NCI-H82 (cell line): Measurements from ENCODE around the gene ALDH3A2.

Source experiments
- DNase-seq: peaks from one replicate; lab custom pipeline; 2025; lab: John Stamatoyannopoulos, UW

ALDH3A2 gene

DNA sequence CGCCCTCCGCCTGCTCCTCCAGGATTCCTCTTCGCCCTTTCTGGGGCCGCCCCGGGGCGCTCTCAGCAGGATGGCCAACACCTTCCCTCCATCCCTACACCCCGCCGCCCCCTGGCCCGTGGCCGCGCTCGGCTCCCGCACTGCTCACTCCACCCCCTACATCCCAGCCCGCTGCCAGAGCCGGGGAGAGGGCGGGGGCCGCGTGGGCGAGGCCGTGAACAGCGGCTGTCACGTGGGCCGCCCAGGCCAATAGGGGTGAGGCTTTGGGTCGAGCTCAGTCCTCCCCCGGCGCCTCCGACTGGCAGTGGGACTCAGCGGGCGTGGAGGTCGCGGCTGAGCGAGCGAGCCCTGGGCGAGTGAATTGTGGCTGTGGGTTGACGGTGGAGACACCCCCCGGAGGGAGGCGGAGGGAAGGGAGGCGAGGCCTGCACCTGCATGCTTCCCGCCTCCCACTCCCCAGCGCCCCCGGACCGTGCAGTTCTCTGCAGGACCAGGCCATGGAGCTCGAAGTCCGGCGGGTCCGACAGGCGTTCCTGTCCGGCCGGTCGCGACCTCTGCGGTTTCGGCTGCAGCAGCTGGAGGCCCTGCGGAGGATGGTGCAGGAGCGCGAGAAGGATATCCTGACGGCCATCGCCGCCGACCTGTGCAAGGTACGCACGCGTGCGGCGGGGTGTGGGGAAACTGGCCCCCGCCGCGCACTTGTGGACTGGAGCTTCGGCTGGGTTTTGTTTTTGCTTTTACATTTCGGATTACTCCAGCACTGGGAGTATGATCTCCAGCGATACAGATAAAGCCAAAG, at the start of gene ALDH3A2:
Gene ALDH3A2, plus strand, starts transcription at position 277 of the 799 bp plus-strand sequence. Its CDS starts 221 bp downstream, at position 498.
- DNase-seq = peak; percentile 99

DNA sequence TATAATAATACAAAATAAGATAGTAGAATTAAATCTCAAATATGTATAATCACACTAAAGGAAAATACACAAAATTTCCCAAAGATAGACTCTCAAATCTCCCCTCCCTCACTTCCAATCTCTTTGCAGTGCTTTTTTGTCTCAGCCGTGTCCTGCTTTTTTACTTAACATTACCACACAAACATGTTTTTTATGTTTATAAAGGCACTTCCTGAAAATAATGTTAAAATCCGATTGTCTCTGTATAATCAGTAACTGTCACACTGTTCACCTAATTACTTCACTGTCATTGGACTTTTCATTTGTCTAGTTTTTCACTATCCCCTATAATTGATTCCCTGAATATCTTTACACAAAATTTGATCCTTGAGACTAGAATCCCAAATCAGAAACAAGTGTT, 38.2 kb upstream of the ALDH3A2 start:
- no peak for DNase-seq

DNA sequence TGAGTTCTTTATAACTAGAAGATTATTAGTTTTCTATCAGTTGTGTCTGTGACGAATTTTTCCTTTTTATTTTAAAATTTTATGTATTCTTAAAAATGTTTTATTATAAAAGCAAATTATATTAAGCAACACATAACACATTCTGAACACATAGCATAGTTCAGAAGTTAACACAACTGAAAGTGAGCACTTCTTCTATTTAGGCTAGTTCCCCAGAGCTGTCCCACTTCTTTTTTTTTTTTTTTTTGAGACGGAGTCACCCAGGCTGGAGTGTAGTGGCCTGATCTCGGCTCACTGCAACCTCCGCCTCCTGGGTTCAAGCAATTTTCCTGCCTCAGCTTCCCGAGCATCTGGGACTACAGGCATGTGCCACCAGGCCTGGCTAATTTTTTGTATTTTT, 37.7 kb upstream of the ALDH3A2 start:
- no peak for DNase-seq

DNA sequence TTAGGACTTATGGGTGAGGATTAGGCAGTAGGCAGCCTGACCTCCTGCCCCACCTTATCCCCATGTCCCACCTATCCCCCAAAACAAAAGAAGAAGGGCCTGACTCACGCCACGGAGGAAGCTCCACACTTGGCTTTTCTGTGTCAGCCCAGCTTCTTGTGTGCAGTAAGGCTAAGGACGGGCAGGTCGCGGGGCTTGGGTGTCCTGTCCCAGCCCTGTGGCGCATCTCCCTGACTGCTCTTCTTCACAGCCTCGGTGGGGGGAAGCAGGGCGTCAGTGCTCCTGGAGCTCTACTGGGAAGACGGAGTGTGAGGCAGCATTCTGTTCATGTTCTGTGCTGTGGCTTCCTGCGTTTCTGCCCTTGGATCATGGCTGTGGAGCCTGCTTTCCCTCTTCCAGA, 34.6 kb upstream of the ALDH3A2 start:
- no peak for DNase-seq

DNA sequence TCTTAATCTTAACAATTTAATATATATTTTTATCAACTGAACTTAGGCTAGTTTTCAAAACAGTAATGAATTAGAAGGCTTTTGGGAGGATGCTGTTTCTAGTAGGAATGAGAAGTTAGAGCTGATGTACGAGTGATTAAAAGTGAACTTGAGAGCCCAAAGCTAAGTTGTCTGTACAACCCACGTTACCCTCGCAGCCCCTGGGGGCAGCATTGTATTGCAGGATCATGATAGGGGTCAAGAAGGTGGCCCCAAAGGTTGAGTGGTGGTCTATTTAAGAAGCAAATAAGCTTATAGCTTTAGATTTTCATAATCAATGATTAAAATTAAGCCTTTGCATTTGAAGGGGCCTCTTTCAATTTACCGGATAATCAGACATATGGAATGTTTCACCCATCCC, 33.7 kb upstream of the ALDH3A2 start:
- peak; percentile 12 for DNase-seq

DNA sequence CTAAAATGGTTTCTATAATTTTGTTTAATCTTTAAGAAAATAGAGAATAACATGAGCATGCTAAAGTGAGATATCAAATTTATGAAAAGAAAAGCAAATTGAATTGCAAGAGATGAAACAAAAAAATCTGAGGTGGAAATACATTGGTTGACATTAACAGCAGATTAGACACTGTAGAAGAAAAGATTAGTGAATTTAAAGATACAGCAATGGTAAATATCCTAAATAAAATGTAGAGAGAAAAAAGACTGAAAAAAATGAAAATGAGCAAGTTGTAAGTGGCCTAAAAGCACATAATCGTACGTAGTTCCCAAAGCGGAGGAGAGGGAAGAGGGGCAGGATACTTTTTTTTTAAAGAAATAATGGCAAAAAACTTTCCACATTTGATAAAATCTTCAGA, 30.5 kb upstream of the ALDH3A2 start:
- no peak for DNase-seq

DNA sequence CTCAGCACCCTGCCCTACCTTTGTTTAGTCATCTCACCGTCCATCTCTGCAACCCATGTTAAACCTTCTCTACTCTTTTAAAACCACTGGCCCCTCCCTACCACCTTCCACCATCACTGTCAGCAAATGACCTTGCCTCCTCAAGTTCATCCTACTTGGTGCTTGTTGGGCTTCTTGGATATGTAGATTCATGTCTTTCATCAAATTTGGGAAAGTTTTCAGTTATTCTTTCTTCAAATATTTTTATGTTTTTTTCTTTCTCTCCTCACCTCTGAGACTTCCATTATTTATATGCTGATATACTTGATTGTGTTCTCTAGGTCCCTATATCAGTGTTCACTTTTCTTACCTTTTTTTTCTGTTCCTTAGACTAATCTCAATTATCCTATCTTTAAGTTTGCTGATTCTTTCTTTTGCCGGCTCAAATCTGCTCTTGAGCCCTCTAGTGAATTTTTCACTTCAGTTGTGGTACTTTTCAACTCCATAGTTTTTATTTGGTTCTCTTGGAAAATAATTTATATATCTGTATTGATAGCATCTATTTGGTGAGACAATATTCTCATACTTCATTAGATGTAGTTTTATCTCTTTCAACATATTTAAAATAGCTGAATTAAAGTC, 28.7 kb upstream of the ALDH3A2 start:
- DNase-seq = no peak

DNA sequence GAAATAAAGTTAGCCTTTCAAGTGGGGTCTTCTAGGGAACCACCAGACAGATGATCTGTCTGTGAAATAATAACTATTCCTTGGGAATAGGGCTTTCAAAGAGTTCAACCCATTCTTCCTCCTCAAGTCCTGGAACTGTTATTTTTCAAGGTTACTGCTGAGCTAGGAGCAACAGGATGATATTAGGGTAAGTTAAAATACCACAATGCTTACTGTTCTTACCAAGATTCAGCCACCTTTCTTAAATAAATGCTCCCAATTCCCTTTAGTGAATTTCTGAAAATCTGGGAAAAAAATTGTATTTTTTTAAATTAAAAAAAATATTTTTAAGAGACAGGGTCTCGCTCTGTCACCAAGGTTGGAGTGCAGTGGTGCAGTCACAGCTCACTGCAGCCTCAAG, 26.9 kb upstream of the ALDH3A2 start:
- no peak for DNase-seq

DNA sequence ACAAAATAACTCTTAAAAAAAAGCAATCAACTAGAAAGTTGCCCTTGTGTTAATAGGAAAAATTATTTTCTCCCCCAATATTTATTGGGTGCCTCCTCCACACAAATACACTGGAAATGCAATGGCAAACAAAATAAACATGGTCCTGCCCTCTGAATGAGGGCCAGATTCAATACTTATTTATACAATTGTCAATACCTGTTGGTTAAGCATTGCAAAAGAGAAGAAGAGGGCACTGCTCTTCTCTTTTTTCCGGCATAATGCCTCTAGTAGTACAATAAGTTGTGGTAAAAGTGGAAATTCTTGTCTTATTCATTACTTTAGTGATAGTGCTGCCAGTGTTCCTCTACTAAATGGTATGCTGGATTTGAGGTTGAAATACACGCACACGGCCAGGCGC, 22.5 kb upstream of the ALDH3A2 start:
- DNase-seq = no peak

DNA sequence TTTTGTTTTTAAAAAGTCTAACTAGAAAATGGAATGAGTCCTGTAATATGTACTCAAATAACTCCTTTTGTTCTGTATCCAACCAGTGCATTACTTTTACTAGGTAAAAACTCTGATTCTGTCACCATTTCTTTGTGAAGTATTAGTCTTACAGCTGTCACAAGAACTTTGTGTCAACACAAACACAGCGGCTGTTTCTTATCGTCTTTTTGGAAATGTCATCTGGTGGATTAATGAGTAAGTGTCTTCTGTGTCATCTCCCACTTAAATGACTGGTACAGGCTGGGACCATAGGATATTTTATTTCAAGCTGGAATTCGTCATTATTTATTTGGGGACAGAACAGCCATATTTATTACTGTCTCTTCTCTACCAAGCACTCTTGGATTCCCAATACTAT, 19.1 kb upstream of the ALDH3A2 start:
- no peak for DNase-seq

DNA sequence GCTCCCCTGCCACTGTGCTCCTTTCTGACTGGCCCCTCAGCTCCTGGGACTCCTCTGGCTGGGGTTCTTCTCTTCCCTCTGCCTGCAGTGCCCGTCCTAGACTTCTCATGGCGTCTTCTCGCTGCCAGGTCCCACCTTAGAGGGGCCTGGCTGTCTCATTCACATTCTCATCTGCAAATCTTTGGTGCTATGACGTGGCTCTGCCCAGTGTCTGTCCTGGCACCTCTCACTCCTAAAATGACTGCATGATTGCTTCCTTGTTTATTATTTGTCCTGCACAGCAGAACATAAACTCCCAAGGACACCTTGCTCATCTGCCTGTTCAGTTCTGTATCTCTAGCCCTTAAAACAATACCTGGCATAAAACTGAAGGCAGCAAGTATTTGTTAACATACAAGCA, 18.5 kb upstream of the ALDH3A2 start:
- DNase-seq = no peak

DNA sequence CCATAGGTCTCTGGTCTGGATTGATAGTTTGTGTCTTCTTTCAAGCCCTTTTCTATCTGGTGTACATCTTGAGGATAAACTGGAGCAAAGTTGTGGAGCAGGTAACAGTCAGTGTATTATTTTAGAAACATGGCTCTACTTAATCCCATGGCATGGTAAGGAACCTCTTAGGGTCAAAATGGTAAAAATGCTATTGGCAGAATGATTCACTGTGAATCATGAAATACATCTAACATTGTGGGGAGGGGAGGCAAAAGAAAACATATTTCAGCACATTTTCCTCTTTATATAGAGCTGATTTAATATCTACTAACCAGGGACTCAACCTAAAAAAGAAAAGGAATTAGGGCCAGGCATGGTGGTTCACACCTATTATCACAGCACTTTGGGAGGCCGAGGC, 17.9 kb upstream of the ALDH3A2 start:
- DNase-seq = no peak

DNA sequence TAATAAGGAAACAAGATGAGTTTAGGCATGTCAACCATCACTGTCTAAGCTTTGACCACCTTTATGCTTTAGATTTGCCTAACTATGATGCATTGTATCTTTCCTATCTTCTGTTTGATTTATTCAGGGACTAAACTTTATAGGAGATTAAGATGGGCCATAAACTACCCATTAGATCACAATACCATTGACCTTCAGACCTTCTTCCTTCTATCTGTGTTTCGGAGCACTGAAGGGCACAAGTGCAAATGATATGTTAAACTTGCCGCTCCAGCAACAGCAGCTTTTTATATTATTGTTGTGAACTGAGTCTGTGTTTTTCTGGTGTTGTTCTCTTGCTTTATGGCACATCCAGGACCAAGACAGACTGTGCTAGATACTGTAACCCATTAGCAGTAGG, 16.6 kb upstream of the ALDH3A2 start:
- no peak for DNase-seq

DNA sequence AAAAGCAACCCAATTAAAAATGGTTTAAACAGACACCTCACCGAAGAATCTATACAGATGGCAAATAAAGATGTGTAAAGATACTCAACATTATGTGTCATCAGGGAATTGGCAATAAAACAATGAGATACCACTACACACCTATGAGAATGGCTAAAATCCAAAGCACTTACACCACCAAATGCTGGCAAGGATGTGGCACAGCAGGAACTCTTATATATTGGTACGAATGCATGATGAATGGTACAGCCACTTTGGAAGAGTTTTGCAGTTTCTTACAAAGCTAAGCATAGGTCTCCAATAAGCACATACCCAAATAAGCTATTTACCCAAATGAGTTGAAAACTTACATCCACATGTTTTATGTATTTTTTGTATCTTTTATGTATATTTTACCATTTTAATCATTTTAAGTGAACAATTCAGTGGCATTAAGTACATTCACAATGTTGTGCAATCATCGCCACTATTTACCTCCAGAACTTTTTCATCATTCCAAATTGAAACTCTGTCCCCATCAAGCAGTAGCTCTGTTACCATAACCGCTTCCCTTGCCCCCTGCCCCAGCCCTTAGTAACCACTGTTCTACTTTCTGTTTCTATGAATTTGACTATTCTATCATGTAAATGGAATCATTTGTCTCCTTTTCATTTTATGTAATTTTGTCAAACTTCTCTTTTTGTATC, 6.7 kb upstream of the ALDH3A2 start:
- no peak for DNase-seq

DNA sequence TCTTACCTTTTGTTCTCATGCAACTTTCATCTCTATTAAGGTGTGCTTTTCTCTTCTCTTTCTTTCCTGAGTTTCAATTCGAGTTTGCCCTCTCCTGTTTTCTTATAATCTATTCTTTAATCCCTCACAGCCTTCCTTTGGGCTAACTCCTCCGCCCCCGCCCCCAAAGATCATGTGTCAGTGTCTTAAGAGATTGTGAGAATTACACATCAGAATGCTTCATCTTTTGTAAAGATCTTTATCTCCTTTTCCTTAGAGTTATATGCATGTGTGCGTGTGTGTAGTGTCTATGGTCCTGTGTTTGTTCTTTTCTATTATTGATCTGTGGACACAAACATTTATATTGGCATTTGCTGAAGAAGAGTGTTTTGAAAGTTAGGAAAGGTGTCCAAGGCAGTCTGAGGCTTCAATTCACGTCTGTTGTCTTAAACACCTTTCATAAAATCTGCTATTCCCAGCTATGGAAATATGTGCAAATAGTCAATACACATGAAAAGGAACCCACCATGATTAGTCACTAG, 6.1 kb upstream of the ALDH3A2 start:
- DNase-seq = peak; percentile 32

DNA sequence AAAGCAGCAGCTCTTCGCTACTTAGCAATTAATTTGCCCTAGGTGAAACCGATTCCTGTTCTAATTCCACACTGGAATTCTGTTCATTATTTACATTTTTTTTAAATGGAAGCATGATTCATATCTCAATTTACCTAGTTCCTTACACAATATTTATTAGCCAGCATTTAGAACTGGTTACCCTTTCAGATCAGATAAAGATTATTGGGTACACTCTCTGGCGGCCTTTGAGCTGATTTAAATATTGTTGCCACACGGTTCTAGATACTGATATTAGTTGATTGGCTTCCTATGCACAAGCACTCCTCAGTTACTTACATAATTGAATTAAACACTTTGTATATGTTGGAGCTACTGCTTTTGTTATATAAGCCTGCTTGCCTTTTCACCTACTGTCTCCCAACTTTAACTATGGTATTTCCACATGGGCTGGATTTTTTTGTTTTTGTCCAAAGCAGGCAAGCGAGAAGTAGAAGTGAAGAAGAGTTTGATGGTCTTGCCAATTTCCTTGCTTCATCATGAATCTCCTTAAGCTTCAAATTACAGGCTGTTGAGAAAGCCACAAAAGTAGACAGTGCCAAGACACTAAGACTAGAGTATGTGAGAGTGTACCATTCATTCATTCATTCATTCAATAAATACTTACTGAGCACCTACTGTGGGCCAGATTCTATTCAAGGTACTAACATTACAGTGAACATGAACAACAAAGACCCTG, 3.9 kb upstream of the ALDH3A2 start:
- no peak for DNase-seq

DNA sequence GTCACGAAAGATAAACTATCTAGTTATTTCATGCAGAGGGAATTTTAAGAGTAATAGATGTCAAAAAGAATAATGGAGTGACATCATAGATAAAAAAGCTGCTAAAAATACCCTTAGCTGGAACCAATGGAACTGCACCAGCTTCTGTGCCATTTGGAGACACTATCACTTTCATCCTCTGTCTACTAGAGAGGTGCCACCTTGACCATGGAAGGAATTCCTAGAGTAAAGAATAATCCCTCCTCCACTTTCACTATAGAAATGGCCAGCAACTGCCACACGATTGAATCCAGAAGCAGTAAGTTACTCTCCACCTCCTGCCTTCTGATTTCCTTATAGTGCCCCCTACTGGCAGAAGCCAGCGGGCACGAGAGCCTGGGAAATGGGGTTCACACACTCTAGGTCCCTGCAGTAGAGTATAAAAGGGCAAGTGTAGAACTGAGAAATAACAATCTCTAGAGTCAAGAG, 2.8 kb upstream of the ALDH3A2 start:
- DNase-seq = peak; percentile 73

DNA sequence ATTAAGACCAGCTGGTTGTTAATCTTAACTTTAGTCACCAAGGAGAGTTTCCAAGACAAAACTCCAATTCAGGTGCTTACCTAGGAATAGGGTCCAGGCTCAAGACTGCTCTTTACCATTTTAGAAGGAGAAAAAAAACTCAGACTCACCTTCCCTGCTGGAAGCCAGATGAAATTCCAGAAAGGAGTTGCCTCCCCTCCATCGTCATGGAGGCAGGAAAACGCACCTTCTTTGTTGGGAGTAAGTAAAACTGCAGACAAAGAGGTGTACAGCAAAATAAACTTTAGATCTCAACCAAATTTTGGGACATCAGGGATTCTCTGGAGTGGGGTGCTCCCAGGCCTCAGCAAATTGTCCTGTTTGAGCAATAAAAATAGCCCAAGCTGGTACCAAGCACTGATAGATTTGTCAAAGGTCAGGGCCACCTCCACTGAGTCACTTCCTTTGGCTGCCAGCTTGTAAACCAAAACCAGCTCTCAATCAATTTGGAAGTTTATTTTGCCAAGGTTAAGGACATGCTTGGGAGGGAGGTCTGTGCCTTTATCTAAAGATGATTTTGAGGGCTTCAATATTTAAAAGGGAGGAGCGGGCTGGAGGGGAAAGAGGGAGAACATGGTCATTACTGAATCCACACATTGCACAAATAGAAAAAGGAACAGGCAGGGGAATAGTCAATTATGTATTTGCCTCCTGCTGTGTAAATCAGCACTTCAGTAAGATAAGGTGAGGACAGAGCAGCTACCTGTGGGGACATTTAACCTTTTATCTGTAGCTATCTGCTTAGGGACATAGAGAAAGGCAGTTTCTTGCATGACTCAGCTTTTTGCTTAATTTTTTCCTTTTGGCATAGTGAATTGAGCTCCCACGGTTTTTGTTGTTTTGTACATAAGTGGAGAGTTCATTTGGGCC, 1.5 kb upstream of the ALDH3A2 start:
- no peak for DNase-seq

DNA sequence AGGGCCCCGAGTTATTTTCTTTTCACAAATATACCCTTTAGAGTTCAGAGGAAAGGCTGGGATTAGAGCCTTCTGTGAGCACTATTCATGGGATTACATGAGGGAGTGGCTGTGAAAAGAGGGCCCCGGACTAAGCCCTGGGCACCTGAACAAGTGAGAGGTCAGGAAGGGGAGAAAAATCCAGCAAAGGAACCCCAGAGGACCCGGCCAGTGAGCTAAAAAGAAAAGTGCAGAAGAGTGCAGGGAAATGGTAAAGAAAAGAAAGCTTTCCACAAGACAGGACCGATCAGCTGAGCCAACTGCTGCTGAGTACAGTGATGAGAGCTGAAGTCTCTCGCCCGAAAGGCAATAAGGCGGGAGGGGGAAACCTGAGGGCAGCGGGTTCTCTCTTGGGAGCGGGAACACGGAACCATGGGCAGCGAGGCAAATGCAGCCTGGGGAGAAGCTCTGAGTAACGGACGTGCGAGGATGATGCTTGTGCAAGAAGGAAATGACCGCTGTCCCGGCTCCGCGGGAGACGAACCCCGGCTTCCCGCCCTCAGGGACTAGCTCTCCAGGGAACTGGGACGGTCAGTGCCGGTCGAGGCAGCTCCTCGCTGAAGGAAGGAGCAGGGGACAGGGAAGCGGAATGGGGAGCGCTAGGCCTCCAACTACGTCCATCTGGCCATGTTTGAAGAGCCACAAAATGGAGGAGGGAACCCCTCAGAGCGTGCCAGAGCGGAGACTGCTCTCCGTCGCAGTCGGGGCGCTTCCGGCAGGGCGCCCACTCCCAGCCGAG, 665 bp upstream of the ALDH3A2 start:
- peak; percentile 82 for DNase-seq

DNA sequence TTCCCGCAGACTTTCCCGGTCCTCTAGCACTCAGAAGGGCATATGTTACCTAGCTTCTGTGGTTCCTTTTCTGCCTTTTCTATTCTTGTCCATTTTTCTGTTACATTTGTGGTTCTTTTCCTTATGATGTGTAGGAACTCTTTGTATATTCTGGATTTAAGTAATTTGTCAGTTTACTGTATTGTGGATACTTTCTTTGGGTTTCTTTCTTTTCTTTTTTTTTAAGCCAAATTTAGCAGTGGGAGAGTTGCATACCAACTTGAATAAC, 657 bp downstream of the ALDH3A2 start:
- DNase-seq = no peak

DNA sequence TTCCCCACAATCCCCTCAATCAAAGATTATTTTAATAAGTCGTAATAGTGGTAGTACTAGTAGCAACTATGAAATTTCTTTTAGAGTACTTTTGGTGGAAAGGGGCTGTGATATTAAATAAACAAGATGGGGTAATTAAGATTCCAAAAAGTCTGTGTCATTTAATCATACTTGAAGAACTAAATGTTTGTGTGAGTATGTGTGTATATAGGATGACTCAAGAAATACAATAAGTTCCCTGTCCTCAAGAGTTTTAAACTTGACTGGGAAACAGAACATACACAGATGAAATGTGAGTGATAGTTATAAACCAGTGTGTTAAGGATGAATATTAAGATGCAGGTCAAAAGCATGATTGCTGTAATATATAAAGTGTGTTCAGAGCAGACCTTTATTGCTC, 2.3 kb downstream of the ALDH3A2 start:
- no peak for DNase-seq
